H9 (cell line): Measurements from ENCODE around the gene FGB. TPM values are rescaled to one million over a fixed set of nuclear protein-coding genes. Genes with fewer than 3 reads are reported as not detected.

Source experiments
- DNase-seq: peaks from one replicate; pipeline ENCODE4 v3.0.0-alpha.2; 2017
- H2AFZ ChIP-seq: one replicate; pipeline ENCODE4 v1.6.1; 2013; ENCODE audit warnings: mild to moderate bottlenecking, low read length, control low read depth, moderate library complexity
- H2AK5ac ChIP-seq: 2 replicates; pipeline ENCODE4 v1.6.1; 2013; ENCODE audit warnings: low read length, control low read depth, mixed read lengths; ENCODE audit not compliant: insufficient read length
- H2BK120ac ChIP-seq: one replicate; pipeline ENCODE4 v1.6.1; 2013; ENCODE audit warnings: low read depth, mild to moderate bottlenecking, low read length, control low read depth, inconsistent platforms; ENCODE audit not compliant: poor library complexity, severe bottlenecking
- H2BK12ac ChIP-seq: 2 replicates; pipeline ENCODE4 v1.6.1; 2013; ENCODE audit warnings: low read length, control low read depth, mixed read lengths, low read depth; ENCODE audit not compliant: insufficient read length
- H2BK15ac ChIP-seq: 2 replicates; pipeline ENCODE4 v1.6.1; 2013; ENCODE audit warnings: low read depth, low read length, control low read depth
- H2BK20ac ChIP-seq: one replicate; pipeline ENCODE4 v1.6.1; 2013; ENCODE audit warnings: low read depth, mild to moderate bottlenecking, low read length, control low read depth, inconsistent platforms; ENCODE audit not compliant: poor library complexity, severe bottlenecking
- H2BK5ac ChIP-seq: 2 replicates; pipeline ENCODE4 v1.6.1; 2013; ENCODE audit warnings: low read length, control low read depth, mixed read lengths; ENCODE audit not compliant: insufficient read length
- H3K14ac ChIP-seq: 2 replicates; pipeline ENCODE4 v1.6.1; 2013; ENCODE audit warnings: low read length, control low read depth; ENCODE audit not compliant: insufficient read depth
- H3K18ac ChIP-seq: 2 replicates; pipeline ENCODE4 v1.6.1; 2013; ENCODE audit warnings: low read depth, mild to moderate bottlenecking, mixed read lengths, low read length, control low read depth; ENCODE audit not compliant: insufficient read length
- H3K23ac ChIP-seq: 2 replicates; pipeline ENCODE4 v1.6.1; 2013; ENCODE audit warnings: low read length, control low read depth, mixed read lengths, low read depth; ENCODE audit not compliant: insufficient read length
- H3K23me2 ChIP-seq: 2 replicates; pipeline ENCODE4 v1.6.1; 2013; ENCODE audit warnings: low read depth, mild to moderate bottlenecking, mixed read lengths, low read length, control low read depth; ENCODE audit not compliant: insufficient read length, poor library complexity, severe bottlenecking
- H3K27ac ChIP-seq: 2 replicates; pipeline ENCODE4 v1.5.1; 2013; ENCODE audit warnings: low read length, control low read depth, mixed read lengths, low read depth; ENCODE audit not compliant: insufficient read length
- H3K27me3 ChIP-seq: 2 replicates; pipeline ENCODE4 v1.6.1; 2013; ENCODE audit warnings: low read length, control low read depth, inconsistent platforms; ENCODE audit not compliant: insufficient read depth
- H3K4ac ChIP-seq: 2 replicates; pipeline ENCODE4 v1.6.1; 2013; ENCODE audit warnings: low read depth, mild to moderate bottlenecking, control low read depth, inconsistent platforms, low read length, moderate library complexity
- H3K4me1 ChIP-seq: 2 replicates; pipeline ENCODE4 v1.6.1; 2013; ENCODE audit warnings: low read length, control low read depth, inconsistent platforms; ENCODE audit not compliant: insufficient read depth
- H3K4me2 ChIP-seq: 2 replicates; pipeline ENCODE4 v1.6.1; 2013; ENCODE audit warnings: low read length, control low read depth, mixed read lengths; ENCODE audit not compliant: insufficient read length, insufficient read depth
- H3K56ac ChIP-seq: 2 replicates; pipeline ENCODE4 v1.6.1; 2013; ENCODE audit warnings: low read depth, mild to moderate bottlenecking, mixed read lengths, low read length, control low read depth; ENCODE audit not compliant: insufficient read length
- H3K79me1 ChIP-seq: 2 replicates; pipeline ENCODE4 v1.6.1; 2013; ENCODE audit warnings: low read depth, mild to moderate bottlenecking, moderate library complexity, low read length, control low read depth, inconsistent platforms; ENCODE audit not compliant: insufficient read depth, poor library complexity, severe bottlenecking
- H3K79me2 ChIP-seq: 2 replicates; pipeline ENCODE4 v1.6.1; 2013; ENCODE audit warnings: low read length, control low read depth, inconsistent platforms; ENCODE audit not compliant: insufficient read depth
- H3K9ac ChIP-seq: 2 replicates; pipeline ENCODE4 v1.6.1; 2013; ENCODE audit warnings: low read length, control low read depth, mixed read lengths; ENCODE audit not compliant: insufficient read length; ENCODE audit errors: extremely low read depth
- H3K9me3 ChIP-seq: one replicate; pipeline ENCODE4 v1.6.1; 2013; ENCODE audit warnings: low read depth, low read length, inconsistent platforms; ENCODE audit not compliant: control insufficient read depth
- H3T11ph ChIP-seq: one replicate; pipeline ENCODE4 v1.6.1; 2013; ENCODE audit warnings: mild to moderate bottlenecking, low read length, control low read depth, inconsistent platforms
- H4K20me1 ChIP-seq: one replicate; pipeline ENCODE4 v1.6.1; 2013; ENCODE audit not compliant: control insufficient read depth, insufficient read length, insufficient read depth
- H4K5ac ChIP-seq: 2 replicates; pipeline ENCODE4 v1.6.1; 2013; ENCODE audit warnings: low read depth, mild to moderate bottlenecking, mixed read lengths, low read length, control low read depth; ENCODE audit not compliant: insufficient read length
- H4K8ac ChIP-seq: replicated peaks from 2 replicates; pipeline ENCODE4 v1.6.1; 2013; ENCODE audit warnings: low read length, control low read depth, mixed read lengths, low read depth; ENCODE audit not compliant: insufficient read length
- H4K91ac ChIP-seq: 2 replicates; pipeline ENCODE4 v1.6.1; 2013; ENCODE audit warnings: low read depth, mild to moderate bottlenecking, moderate library complexity, mixed read lengths, low read length, control low read depth; ENCODE audit not compliant: insufficient read length
- H3K27ac Mint-ChIP-seq, 3 experiments: 2 replicates in 2 of 3; 3 replicates in 1 of 3; pipeline ENCODE4 v1.8.0; 2020 to 2021; ENCODE audit warnings: mixed read lengths in 3 of 3, mild to moderate bottlenecking in 1 of 3, moderate library complexity in 1 of 3
- H3K27me3 Mint-ChIP-seq: 2 replicates; pipeline ENCODE4 v1.8.0; 2021; ENCODE audit warnings: low read depth, mild to moderate bottlenecking, moderate library complexity, mixed read lengths
- H3K36me3 Mint-ChIP-seq, 3 experiments: 2 replicates in 2 of 3; 3 replicates in 1 of 3; pipeline ENCODE4 v1.8.0; 2020 to 2021; ENCODE audit warnings: low read depth in 3 of 3, mixed read lengths in 3 of 3; ENCODE audit not compliant: insufficient read depth in 1 of 3
- H3K4me1 Mint-ChIP-seq, 2 experiments: 2 replicates each; pipeline ENCODE4 v1.8.0; 2020; ENCODE audit warnings: mixed read lengths in 2 of 2
- H3K4me3 Mint-ChIP-seq, 2 experiments: 2 replicates in 1 of 2; 3 replicates in 1 of 2; pipeline ENCODE4 v1.8.0; 2020 to 2021; ENCODE audit warnings: mild to moderate bottlenecking in 2 of 2, mixed read lengths in 2 of 2, moderate library complexity in 1 of 2
- H3K9me3 Mint-ChIP-seq, 2 experiments: 2 replicates in 1 of 2; 3 replicates in 1 of 2; pipeline ENCODE4 v1.8.0; 2020; ENCODE audit warnings: mild to moderate bottlenecking in 2 of 2, mixed read lengths in 2 of 2, moderate library complexity in 1 of 2
- WGBS: extraction: QIAGEN DNeasy Blood & Tissue Kit; methylation state at CpG from one replicate; pipeline ENCODE4 v1.1.7; 2013; ENCODE audit warnings: missing lambda C conversion rate, low lambda C conversion rate, mixed read lengths; ENCODE audit not compliant: insufficient read length; ENCODE audit errors: extremely low coverage; 5-methylcytosine and 5-hydroxymethylcytosine counted together
- total RNA-seq: library from RNA; stranded (reverse); gene quantifications from 2 replicates; pipeline ENCODE4 v1.2.1, GENCODE V29; 2021
- TF ChIP-seq, protein P1 (sequence below): fragments of 200-600 bp; sonication (generic); conservative IDR thresholded peaks from 3 replicates; pipeline ENCODE4 v1.8.0; 2021; ENCODE audit warnings: antibody characterized with exemption, mild to moderate bottlenecking

The FGB gene
- total RNA-seq, 1 experiment from 2014 or later: not detected

DNA sequence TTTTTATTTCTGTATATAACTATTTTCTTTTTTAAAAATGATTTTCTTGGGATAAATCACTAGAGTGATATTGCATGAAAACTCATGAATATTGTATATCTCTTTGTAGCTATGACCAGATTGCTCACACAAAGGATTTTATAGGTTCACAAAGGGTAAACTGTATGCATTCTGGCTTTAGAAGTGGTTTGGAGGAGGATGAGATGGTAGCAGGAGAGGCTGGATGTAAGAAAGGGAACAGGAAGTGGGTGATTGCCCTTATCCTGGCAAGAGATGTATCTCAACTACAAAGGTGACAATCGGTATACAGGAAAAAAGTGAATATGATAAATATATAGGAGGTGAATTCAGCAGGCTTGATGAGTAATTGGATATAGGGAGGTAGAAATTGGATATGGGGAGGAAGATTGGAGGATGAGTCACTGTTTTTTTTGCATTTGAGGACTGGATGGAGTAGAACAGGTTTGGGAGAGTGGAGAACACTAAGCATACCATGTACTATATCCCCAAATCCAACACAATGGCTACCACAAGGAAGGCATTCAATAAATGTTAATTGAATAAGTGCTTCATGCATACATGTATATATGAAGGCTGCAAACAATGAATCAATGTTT, 39.7 kb downstream of the FGB start:
- H3K27me3 ChIP-seq: no peaks in the 10 kb centered on the region
- no peak overlapping the region for H2BK120ac ChIP-seq
- no peaks in the 10 kb centered on the region; the same call in 1 of the 2 replicates for H3K4me1 ChIP-seq
- H2AFZ ChIP-seq: no peak overlapping the region
- Mint-ChIP-seq H3K4me3 (no peak overlapping the region), H3K9me3 (no peaks in the 10 kb centered on the region), H3K4me1 (peaks cover 3% of the 10 kb centered on the region in 2 experiments; a peak in 2 of 4 replicates), H3K27me3 (no peaks in the 10 kb centered on the region), H3K36me3 (no peaks in the 10 kb centered on the region), H3K27ac (no peak overlapping the region)
- H3K4ac ChIP-seq: no peak overlapping the region
- H2BK15ac ChIP-seq: no peak overlapping the region
- H4K8ac ChIP-seq: no peak overlapping the region
- no peak overlapping the region for H2AK5ac ChIP-seq
- H3K23ac ChIP-seq: no peak overlapping the region
- H3T11ph ChIP-seq: no peak overlapping the region
- DNase-seq: no peak
- H2BK12ac ChIP-seq: no peak overlapping the region
- no peak overlapping the region for H3K4me2 ChIP-seq
- no peak overlapping the region for H3K18ac ChIP-seq
- H2BK20ac ChIP-seq: no peak overlapping the region
- no peaks in the 10 kb centered on the region for H3K79me2 ChIP-seq
- H3K27ac ChIP-seq: no peak overlapping the region
- no peak overlapping the region for H2BK5ac ChIP-seq
- H3K14ac ChIP-seq: no peak overlapping the region
- TF ChIP-seq, protein P1, sequence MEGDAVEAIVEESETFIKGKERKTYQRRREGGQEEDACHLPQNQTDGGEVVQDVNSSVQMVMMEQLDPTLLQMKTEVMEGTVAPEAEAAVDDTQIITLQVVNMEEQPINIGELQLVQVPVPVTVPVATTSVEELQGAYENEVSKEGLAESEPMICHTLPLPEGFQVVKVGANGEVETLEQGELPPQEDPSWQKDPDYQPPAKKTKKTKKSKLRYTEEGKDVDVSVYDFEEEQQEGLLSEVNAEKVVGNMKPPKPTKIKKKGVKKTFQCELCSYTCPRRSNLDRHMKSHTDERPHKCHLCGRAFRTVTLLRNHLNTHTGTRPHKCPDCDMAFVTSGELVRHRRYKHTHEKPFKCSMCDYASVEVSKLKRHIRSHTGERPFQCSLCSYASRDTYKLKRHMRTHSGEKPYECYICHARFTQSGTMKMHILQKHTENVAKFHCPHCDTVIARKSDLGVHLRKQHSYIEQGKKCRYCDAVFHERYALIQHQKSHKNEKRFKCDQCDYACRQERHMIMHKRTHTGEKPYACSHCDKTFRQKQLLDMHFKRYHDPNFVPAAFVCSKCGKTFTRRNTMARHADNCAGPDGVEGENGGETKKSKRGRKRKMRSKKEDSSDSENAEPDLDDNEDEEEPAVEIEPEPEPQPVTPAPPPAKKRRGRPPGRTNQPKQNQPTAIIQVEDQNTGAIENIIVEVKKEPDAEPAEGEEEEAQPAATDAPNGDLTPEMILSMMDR: no peak
- H3K56ac ChIP-seq: no peak overlapping the region
- H3K79me1 ChIP-seq: no peaks in the 10 kb centered on the region
- H4K5ac ChIP-seq: no peak overlapping the region
- no peaks in the 10 kb centered on the region for H3K23me2 ChIP-seq
- no peak overlapping the region for H4K91ac ChIP-seq
- no peaks in the 10 kb centered on the region for H3K9me3 ChIP-seq
- no peaks in the 10 kb centered on the region for H4K20me1 ChIP-seq
- WGBS: no CpG with 5 or more reads among the region's 1 CpG
- H3K9ac ChIP-seq: no peak overlapping the region
